Activated CD4-positive, alpha-beta T cell treated with anti-CD3 and anti-CD28 coated beads, Interleukin-2, amount 50 U/mL, for 48 hours (primary cell): ENCODE results near the gene CAMK2G.
"Not testable (repeated sequence)": the region's sequence is repeated elsewhere in the genome, so short reads cannot be mapped to it uniquely, and the experiment has no call there.

Experiments
- DNase-seq, 2 experiments: peaks; one replicate each; pipeline ENCODE4 v3.0.0-alpha.2; 2020

CAMK2G gene

GRCh38 chr10:73809061-73809818 lies 65.1 kb downstream of the CAMK2G start:
- no peak for DNase-seq

- DNase-seq = no peak
These were observed 66.1 kb downstream of the CAMK2G start for GRCh38 chr10:73808021-73808815.

GRCh38 chr10:73807471-73807870 lies 66.9 kb downstream of the CAMK2G start:
- DNase-seq = no peak

GRCh38 chr10:73806176-73806950 lies 68.0 kb downstream of the CAMK2G start:
- no peak for DNase-seq

GRCh38 chr10:73803680-73804286 lies 70.6 kb downstream of the CAMK2G start:
- no peak for DNase-seq

GRCh38 chr10:73802276-73802991 lies 71.9 kb downstream of the CAMK2G start:
- no peak for DNase-seq

DNA sequence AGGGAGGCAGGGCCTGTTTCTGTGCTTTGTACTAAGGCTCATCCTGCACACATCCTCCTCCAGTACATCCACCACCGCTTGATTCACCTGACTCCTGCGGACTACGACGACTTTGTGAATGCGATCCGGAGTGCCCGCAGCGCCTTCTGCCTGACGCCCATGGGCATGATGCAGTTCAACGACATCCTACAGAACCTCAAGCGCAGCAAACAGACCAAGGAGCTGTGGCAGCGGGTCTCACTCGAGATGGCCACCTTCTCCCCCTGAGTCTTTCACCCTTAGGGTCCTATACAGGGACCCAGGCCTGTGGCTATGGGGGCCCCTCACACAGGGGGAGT lies 73.1 kb downstream of the CAMK2G start:
- no peak for DNase-seq

DNA sequence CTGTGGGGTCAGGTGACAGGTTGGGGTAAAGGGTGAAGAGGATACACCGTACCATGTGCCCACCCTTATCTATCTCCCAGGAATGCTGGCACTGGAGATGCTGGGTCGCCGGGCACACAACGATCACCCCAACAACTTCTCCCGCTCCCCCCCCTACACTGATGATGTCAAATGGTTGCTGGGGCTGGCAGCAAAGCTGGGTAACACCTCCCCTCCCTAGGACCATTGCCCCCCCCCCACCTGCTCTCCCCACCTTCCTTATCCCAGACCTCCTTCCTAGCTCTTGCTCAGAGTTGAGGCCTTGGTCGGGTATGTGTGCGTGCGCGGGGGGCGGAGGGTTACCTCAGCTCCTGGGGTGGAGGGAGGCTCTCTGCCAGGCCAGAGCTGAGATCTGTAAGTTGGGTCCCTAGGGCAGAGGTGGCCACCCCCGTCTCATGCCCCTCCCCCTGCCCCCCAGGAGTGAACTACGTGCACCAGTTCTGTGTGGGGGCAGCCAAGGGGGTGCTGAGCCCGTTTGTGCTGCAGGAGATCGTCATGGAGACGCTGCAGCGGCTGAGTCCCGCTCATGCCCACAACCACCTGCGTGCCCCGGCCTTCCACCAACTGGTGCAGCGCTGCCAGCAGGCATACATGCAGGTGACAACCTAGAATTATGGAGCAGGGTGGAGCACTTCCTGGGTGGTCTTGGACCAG lies 73.6 kb downstream of the CAMK2G start:
- no peak for DNase-seq

- DNase-seq = no peak
These were observed 74.3 kb downstream of the CAMK2G start for GRCh38 chr10:73799899-73800559.

GRCh38 chr10:73798927-73799560 lies 75.3 kb downstream of the CAMK2G start:
- no peak for DNase-seq

DNA sequence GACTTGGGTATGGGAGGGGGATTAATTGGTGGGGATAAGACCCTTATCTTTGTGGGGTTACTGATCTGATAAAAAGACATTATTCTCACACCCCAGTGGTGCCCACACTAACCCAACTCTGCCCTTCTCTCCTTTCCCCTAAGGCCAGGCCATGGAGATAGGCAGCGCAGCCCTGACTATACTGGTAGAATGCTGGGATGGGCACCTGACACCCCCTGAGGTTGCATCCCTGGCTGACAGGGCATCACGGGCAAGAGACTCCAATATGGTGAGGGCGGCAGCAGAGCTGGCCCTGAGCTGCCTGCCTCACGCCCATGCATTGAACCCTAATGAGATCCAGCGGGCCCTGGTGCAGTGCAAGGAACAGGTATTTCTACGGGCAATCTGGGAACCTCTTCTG lies 76.3 kb downstream of the CAMK2G start:
- no peak for DNase-seq

GRCh38 chr10:73797324-73798025 lies 76.9 kb downstream of the CAMK2G start:
- no peak for DNase-seq

DNA sequence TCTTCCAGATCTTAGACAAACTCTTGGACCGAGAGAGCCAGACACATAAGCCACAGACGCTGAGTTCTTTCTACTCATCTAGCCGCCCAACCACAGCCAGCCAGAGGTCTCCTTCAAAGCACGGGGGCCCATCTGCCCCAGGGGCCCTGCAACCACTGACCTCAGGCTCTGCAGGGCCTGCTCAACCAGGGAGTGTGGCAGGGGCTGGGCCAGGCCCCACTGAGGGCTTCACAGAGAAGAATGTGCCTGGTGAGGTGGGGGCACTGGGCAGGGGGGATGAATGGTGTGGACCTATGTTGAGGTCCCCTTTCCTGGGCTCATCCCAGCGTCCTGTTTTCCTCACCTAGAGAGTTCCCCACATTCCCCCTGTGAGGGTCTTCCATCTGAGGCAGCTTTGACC lies 77.6 kb downstream of the CAMK2G start:
- no peak for DNase-seq

- DNase-seq = not testable (repeated sequence)
These were observed 78.3 kb downstream of the CAMK2G start for GRCh38 chr10:73796035-73796434.

DNA sequence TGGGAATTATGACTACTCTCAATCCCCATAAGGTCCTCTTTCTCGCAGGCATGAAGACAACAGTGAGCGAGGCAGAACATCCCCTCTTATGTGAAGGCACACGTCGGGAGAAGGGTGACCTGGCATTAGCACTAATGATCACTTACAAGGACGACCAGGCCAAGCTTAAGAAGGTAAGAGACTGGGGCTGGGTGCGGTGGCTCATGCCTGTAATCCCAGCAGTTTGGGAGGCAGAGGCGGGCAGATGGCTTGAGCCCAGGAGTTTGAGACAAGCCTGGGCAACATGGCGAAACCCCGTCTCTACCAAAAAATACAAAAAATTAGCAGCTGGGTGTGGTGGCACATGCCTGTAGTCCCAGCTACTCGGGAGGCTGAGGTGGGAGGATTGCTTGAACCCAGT lies 78.9 kb downstream of the CAMK2G start:
- DNase-seq = not testable (repeated sequence)

DNA sequence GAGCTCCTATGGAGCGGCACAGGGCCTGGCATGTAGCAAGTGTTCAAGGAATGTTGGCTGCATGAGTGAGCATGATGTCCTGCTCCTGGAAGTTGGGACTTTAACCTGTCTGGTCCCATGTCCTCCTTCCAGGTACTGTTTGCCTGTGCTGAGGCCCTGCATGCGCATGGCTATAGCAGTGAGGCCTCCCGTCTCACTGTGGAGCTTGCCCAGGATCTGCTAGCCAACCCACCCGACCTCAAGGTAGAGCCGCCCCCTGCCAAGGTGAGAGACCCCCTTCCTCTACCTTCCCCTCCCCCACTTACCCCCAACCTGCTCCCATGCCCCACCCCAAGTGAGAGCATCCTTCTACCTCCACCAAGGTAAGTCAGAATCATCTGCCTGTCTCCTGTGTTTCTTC lies 80.9 kb downstream of the CAMK2G start:
- no peak for DNase-seq

DNA sequence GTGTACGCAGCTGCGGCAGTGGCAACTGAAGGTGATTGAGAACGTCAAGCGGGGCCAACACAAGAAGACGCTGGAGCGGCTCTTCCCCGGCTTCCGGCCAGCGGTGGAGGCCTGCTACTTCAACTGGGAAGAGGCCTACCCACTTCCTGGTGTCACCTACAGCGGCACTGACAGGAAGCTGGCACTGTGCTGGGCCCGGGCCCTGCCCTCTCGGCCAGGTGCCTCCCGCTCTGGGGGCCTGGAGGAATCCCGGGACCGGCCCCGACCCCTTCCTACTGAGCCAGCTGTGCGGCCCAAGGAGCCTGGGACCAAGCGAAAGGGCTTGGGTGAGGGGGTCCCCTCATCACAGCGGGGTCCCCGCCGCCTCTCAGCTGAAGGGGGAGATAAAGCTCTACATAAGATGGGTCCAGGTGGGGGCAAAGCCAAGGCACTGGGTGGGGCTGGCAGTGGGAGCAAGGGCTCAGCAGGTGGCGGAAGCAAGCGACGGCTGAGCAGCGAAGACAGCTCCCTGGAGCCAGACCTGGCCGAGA lies 82.4 kb downstream of the CAMK2G start:
- DNase-seq = no peak

GRCh38 chr10:73790886-73791625 lies 83.3 kb downstream of the CAMK2G start:
- DNase-seq = no peak

DNA sequence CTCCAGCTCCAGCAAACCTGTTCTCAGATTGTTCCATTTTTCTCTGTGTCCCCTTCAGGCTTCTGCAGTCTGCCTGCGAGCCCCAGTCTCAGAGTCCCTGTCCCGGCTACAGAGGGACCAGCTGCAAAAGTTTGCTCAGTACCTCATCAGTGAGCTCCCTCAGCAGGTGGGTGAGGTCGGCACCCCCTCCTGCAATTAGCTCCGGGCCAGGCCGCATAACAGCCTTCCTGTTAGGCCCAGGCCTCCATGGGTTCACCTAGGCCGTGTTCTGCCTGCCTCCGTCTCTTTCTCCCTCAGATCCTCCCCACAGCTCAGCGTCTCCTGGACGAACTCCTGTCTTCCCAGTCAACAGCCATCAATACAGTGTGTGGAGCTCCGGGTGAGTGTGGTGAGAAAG lies 84.7 kb downstream of the CAMK2G start:
- no peak for DNase-seq
